ENCODE data around the gene TWF1. TPM values are rescaled to one million over a fixed set of nuclear protein-coding genes. Genes with fewer than 3 reads are reported as not detected.
A peak's percentile ranks its signal among the peaks of the same experiment; 100 is the strongest.

TWF1 gene
- polyA plus RNA-seq, 6 donors from 2014 or later = 21.4 to 29.6 (median 25.3) TPM

- Mint-ChIP-seq H3K36me3 (no peaks in the 10 kb centered on the region), H3K27ac (peak overlapping the region in 2 of 6 donors; percentile 29 to 69), H3K9me3 (no peaks in the 10 kb centered on the region), H3K27me3 (peaks cover 0 to 3% (median 0%) of the 10 kb centered on the region in 3 donors), H3K4me3 (no peak overlapping the region), H3K4me1 (peaks cover 0 to 15% (median 12%) of the 10 kb centered on the region in 3 donors)
- DNase-seq (no peak), ATAC-seq (ENCODE audit: low read depth in 2 of 2) (peak; percentile 53 to 64)
These were observed 21.0 kb upstream of the TWF1 start for GRCh38 chr12:43827093-43827492.

GRCh38 chr12:43826681-43827080 lies 20.6 kb upstream of the TWF1 start:
- Mint-ChIP-seq H3K9me3 (no peaks in the 10 kb centered on the region), H3K4me1 (peaks cover 0 to 15% (median 12%) of the 10 kb centered on the region in 3 donors), H3K27ac (peak overlapping the region in 1 of 6 donors; percentile 85), H3K27me3 (peaks cover 0 to under 1% (median 0%) of the 10 kb centered on the region in 3 donors), H3K4me3 (no peak overlapping the region), H3K36me3 (no peaks in the 10 kb centered on the region)
- DNase-seq = no peak
- ATAC-seq (ENCODE audit: low read depth in 2 of 2) = peak; percentile 79 to 81

- Mint-ChIP-seq H3K36me3 (no peaks in the 10 kb centered on the region), H3K9me3 (no peaks in the 10 kb centered on the region), H3K27me3 (peaks cover 0 to 6% (median 0%) of the 10 kb centered on the region in 3 donors), H3K27ac (peak overlapping the region in 1 of 6 donors; percentile 61), H3K4me3 (no peak overlapping the region), H3K4me1 (peaks cover 0 to 15% (median 12%) of the 10 kb centered on the region in 3 donors)
- no peak for ATAC-seq (ENCODE audit: low read depth in 2 of 2)
- DNase-seq = no peak
These were observed 18.2 kb upstream of the TWF1 start for GRCh38 chr12:43824207-43824775.

GRCh38 chr12:43816168-43816567 lies 10.1 kb upstream of the TWF1 start:
- no peak for DNase-seq
- H3K27me3 Mint-ChIP-seq = peaks cover 14 to 50% (median 18%) of the 10 kb centered on the region in 3 donors
- H3K27ac Mint-ChIP-seq = peak overlapping the region in 1 of 6 donors; percentile 86
- H3K4me3 Mint-ChIP-seq = no peak overlapping the region
- ATAC-seq (ENCODE audit: low read depth in 2 of 2) = no peak
- no peaks in the 10 kb centered on the region for H3K4me1 Mint-ChIP-seq
- no peaks in the 10 kb centered on the region for H3K9me3 Mint-ChIP-seq
- no peaks in the 10 kb centered on the region for H3K36me3 Mint-ChIP-seq

- ATAC-seq (ENCODE audit: low read depth in 2 of 2) = no peak
- H3K27ac Mint-ChIP-seq = no peak overlapping the region
- no peaks in the 10 kb centered on the region for H3K4me1 Mint-ChIP-seq
- H3K9me3 Mint-ChIP-seq = no peaks in the 10 kb centered on the region
- H3K4me3 Mint-ChIP-seq = no peak overlapping the region
- DNase-seq = no peak
- peaks cover 14 to 52% (median 18%) of the 10 kb centered on the region in 3 donors for H3K27me3 Mint-ChIP-seq
- no peaks in the 10 kb centered on the region for H3K36me3 Mint-ChIP-seq
These were observed 9.3 kb upstream of the TWF1 start for GRCh38 chr12:43815416-43815815.

GRCh38 chr12:43812926-43813325 lies 6.8 kb upstream of the TWF1 start:
- H3K27ac Mint-ChIP-seq = no peak overlapping the region
- no peaks in the 10 kb centered on the region for H3K4me1 Mint-ChIP-seq
- no peak overlapping the region for H3K4me3 Mint-ChIP-seq
- DNase-seq (no peak), ATAC-seq (ENCODE audit: low read depth in 2 of 2) (no peak)
- H3K9me3 Mint-ChIP-seq = no peaks in the 10 kb centered on the region
- no peaks in the 10 kb centered on the region for H3K36me3 Mint-ChIP-seq
- peaks cover 14 to 38% (median 18%) of the 10 kb centered on the region in 3 donors for H3K27me3 Mint-ChIP-seq

GRCh38 chr12:43812057-43812456 lies 5.9 kb upstream of the TWF1 start:
- no peak for ATAC-seq (ENCODE audit: low read depth in 2 of 2)
- Mint-ChIP-seq H3K36me3 (no peaks in the 10 kb centered on the region), H3K9me3 (no peaks in the 10 kb centered on the region), H3K4me3 (no peak overlapping the region), H3K4me1 (peaks cover 0 to 3% (median 0%) of the 10 kb centered on the region in 3 donors), H3K27ac (no peak overlapping the region), H3K27me3 (peaks cover 14 to 38% (median 18%) of the 10 kb centered on the region in 3 donors)
- DNase-seq = no peak

- DNase-seq = no peak
- Mint-ChIP-seq H3K27ac (peak overlapping the region in 4 of 6 donors; percentile 99 to 100 (median 100)), H3K4me3 (peak overlapping the region in 6 of 8 donors; percentile 9 to 100 (median 96)), H3K9me3 (no peaks in the 10 kb centered on the region), H3K36me3 (peaks cover 4 to 7% of the 10 kb centered on the region in 2 donors), H3K27me3 (peaks cover 0 to 5% (median 4%) of the 10 kb centered on the region in 3 donors), H3K4me1 (peaks cover 10 to 30% (median 22%) of the 10 kb centered on the region in 3 donors)
- ATAC-seq (ENCODE audit: low read depth in 2 of 2) = no peak
These were observed 1.3 kb upstream of the TWF1 start for GRCh38 chr12:43807386-43807785.

GRCh38 chr12:43806737-43807072 lies 588 bp upstream of the TWF1 start:
- Mint-ChIP-seq H3K4me1 (peaks cover 10 to 30% (median 22%) of the 10 kb centered on the region in 3 donors), H3K4me3 (peak overlapping the region; percentile 93 to 100 (median 100)), H3K36me3 (peaks cover 4 to 7% of the 10 kb centered on the region in 2 donors), H3K27ac (peak overlapping the region; percentile 99 to 100 (median 100)), H3K27me3 (peaks cover 0 to 4% (median 0%) of the 10 kb centered on the region in 3 donors), H3K9me3 (no peaks in the 10 kb centered on the region)
- DNase-seq (no peak), ATAC-seq (ENCODE audit: low read depth in 2 of 2) (peak in 1 of 2 donors; percentile 5)

- Mint-ChIP-seq H3K4me1 (peaks cover 10 to 30% (median 22%) of the 10 kb centered on the region in 3 donors), H3K4me3 (peak overlapping the region; percentile 82 to 100 (median 100)), H3K9me3 (no peaks in the 10 kb centered on the region), H3K27ac (peak overlapping the region; percentile 55 to 100 (median 95)), H3K27me3 (peaks cover 0 to 2% (median 0%) of the 10 kb centered on the region in 3 donors), H3K36me3 (peaks cover 4 to 7% of the 10 kb centered on the region in 2 donors)
- DNase-seq (no peak), ATAC-seq (ENCODE audit: low read depth in 2 of 2) (no peak)
These were observed 813 bp downstream of the TWF1 start for GRCh38 chr12:43805149-43805859.

GRCh38 chr12:43797561-43798217 lies 8.4 kb downstream of the TWF1 start:
- no peaks in the 10 kb centered on the region for H3K9me3 Mint-ChIP-seq
- H3K4me1 Mint-ChIP-seq = peaks cover 2 to 16% (median 11%) of the 10 kb centered on the region in 3 donors
- peak overlapping the region in 1 of 6 donors; percentile 33 for H3K27ac Mint-ChIP-seq
- no peaks in the 10 kb centered on the region for H3K27me3 Mint-ChIP-seq
- no peak overlapping the region for H3K4me3 Mint-ChIP-seq
- DNase-seq = no peak
- H3K36me3 Mint-ChIP-seq = peaks cover 0 to 19% of the 10 kb centered on the region in 2 donors
- no peak for ATAC-seq (ENCODE audit: low read depth in 2 of 2)

GRCh38 chr12:43795716-43796280 lies 10.3 kb downstream of the TWF1 start:
- ATAC-seq (ENCODE audit: low read depth in 2 of 2) = peak; percentile 90
- peak overlapping the region in 2 of 8 donors; percentile 45 to 56 for H3K4me3 Mint-ChIP-seq
- no peaks in the 10 kb centered on the region for H3K27me3 Mint-ChIP-seq
- H3K9me3 Mint-ChIP-seq = no peaks in the 10 kb centered on the region
- peaks cover 8 to 19% (median 11%) of the 10 kb centered on the region in 3 donors for H3K4me1 Mint-ChIP-seq
- peaks cover 8 to 19% of the 10 kb centered on the region in 2 donors for H3K36me3 Mint-ChIP-seq
- peak; percentile 36 for DNase-seq
- H3K27ac Mint-ChIP-seq = peak overlapping the region in 5 of 6 donors; percentile 9 to 90 (median 68)

GRCh38 chr12:43789941-43790340 lies 16.2 kb downstream of the TWF1 start:
- Mint-ChIP-seq H3K27ac (peak overlapping the region in 2 of 6 donors; percentile 39 to 54), H3K36me3 (peaks cover 4 to 8% of the 10 kb centered on the region in 2 donors), H3K9me3 (no peaks in the 10 kb centered on the region), H3K27me3 (no peaks in the 10 kb centered on the region), H3K4me1 (peaks cover 0 to 10% (median 5%) of the 10 kb centered on the region in 3 donors), H3K4me3 (no peak overlapping the region)
- peak; percentile 20 to 38 for ATAC-seq (ENCODE audit: low read depth in 2 of 2)
- DNase-seq = no peak

Measured in naive B cell (primary cell).